IPS-18c (cell line): ENCODE results near the gene ACVR1C.

ENCODE experiments used
- H3K4me3 ChIP-seq: 2 replicates; pipeline ENCODE4 v1.7.0; 2013; ENCODE audit warnings: low read depth, mild to moderate bottlenecking, low read length, moderate library complexity; ENCODE audit not compliant: insufficient read depth
- H3K9me3 ChIP-seq: one replicate; pipeline ENCODE4 v1.6.1; 2013; ENCODE audit warnings: mild to moderate bottlenecking, low read length, moderate library complexity; ENCODE audit not compliant: control insufficient read depth, insufficient read depth

ACVR1C gene

GRCh38 chr2:157628477-157629415, at the start of gene ACVR1C:
Gene ACVR1C (minus strand): TSS chr2:157628864. CDS start chr2:157628644, 220 bp downstream.
- Histone ChIP-seq H3K9me3 (no peaks in the 10 kb centered on the region), H3K4me3 (peak within 1 kb of the TSS; percentile 68)

DNA sequence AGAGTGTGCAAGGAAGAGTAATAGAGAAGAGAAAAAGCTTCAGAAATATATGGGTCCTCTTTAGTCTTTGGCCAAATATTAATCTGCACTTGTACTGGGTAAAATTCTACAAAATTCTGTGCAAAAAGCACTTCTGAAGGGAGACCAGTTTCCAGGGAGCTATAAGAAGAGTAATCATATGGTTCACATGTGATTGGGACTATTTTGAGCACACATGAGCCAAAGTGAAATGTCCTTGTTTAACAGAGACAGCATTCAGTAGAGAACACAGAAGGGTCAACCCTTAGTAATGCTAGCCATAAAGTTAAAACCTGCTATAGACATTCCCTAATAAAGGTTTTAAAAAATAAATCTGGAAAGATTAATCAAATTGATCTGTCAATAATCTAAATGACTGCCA, 49.3 kb upstream of the ACVR1C start:
- Histone ChIP-seq H3K9me3 (no peaks in the 10 kb centered on the region), H3K4me3 (no peak overlapping the region)

DNA sequence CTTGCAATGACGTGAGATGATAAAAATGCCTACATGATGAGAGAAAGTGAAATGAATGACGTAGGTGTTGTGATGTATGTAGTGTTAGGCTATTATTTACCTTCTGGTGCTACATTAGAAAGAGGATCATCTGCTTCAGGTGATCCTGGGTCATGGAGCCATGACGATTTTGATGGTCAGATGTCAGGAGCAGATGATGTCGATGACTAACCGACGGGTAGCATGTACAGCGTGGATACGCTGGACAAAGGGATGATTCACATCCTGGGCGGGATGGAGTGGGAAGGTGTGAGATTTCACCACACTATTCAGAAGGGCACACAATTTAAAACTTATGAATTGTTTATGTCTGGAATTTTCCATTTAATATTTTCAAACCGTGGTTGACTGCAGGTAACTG, 43.5 kb upstream of the ACVR1C start:
- Histone ChIP-seq H3K9me3 (no peaks in the 10 kb centered on the region), H3K4me3 (no peak overlapping the region)

GRCh38 chr2:157662401-157662800, 33.7 kb upstream of the ACVR1C start:
- Histone ChIP-seq H3K4me3 (no peak overlapping the region), H3K9me3 (no peaks in the 10 kb centered on the region)

DNA sequence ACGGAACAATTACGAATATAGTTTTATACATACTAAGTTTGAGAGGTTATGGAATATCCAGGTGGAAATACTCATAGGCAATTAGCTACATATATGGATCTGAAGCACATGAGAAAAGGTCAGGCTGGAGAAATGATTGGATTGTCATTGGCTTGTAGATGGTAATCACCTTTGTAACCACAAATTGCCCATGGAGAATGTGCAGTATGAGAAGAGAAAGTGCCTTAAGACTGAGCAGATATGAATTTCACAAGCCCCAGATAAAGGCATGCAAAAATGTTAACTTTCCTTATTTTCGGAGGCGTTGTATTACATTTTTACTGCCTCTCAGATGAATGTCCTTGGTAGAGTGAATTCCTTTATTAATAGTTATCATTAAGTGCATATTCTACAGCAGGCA, 33.1 kb upstream of the ACVR1C start:
- H3K9me3 ChIP-seq, result no peaks in the 10 kb centered on the region
- H3K4me3 ChIP-seq, result no peak overlapping the region

DNA sequence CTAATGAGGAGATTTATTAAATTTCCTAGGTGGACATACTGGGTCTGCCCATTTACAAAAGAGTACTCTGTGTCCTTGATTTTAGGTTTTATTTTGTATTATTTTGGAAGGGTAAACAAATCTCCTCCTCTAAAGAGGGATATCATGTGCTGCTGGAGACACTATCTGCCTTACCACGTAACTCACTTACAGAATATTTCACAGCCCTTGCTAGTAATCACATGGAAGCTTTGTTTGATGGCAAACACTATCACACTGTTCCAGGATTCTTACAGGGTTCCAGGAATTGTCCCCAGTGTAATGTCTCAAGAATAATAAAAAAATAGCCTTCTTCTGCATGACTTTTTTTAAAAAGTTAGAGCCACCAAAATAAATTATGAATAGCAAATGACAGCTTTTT, 29.2 kb upstream of the ACVR1C start:
- Histone ChIP-seq H3K4me3 (no peak overlapping the region), H3K9me3 (no peaks in the 10 kb centered on the region)

GRCh38 chr2:157657101-157657500, 28.4 kb upstream of the ACVR1C start:
- Histone ChIP-seq H3K4me3 (no peak overlapping the region), H3K9me3 (no peaks in the 10 kb centered on the region)

DNA sequence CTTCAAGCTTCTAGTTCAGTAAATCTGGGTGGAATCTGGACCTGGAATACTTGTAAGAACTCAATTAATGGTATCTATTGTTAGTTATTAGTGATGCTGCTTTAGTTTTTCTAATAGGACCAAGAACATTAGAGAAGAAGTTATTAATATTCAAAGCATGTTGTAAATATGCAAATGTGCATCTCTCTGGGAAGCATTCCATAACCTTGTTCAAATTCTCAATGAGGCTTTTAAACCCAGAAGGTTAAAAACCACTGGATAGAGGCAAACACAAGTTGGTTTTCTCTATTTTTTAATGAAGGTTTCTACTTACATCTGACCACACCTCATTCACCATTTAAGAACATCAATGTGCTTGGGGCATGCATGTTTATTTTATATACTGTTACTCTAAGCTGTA, 16.1 kb upstream of the ACVR1C start:
- Histone ChIP-seq H3K4me3 (no peak overlapping the region), H3K9me3 (no peaks in the 10 kb centered on the region)

- Histone ChIP-seq H3K4me3 (no peak overlapping the region), H3K9me3 (no peaks in the 10 kb centered on the region)
Observed at GRCh38 chr2:157631861-157632260, 3.2 kb upstream of the ACVR1C start.

GRCh38 chr2:157627594-157628476, 829 bp downstream of the ACVR1C start:
- Histone ChIP-seq H3K9me3 (no peaks in the 10 kb centered on the region), H3K4me3 (peak overlapping the region; percentile 68)

GRCh38 chr2:157625296-157625695, 3.4 kb downstream of the ACVR1C start:
- Histone ChIP-seq H3K9me3 (no peaks in the 10 kb centered on the region), H3K4me3 (no peak overlapping the region)

DNA sequence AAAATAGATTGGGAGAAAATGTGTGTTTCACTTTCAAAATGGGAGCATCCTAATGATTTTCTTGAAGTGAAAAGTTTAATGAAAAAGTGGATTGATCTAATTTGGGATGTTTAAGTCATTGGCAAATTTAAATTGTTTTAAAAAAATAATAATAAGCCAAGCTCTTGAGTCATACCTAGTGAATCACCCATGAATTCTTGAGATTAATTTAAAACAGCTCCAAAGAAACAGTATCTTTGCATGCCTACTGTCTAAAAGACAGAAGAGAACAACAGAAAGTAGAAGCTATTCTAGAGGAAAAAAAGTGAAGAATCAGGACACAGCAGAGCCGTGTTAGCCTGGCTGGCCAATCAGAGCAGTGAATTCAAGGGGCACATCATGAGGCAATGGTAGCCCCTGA, 7.7 kb downstream of the ACVR1C start:
- Histone ChIP-seq H3K9me3 (no peaks in the 10 kb centered on the region), H3K4me3 (no peak overlapping the region)

DNA sequence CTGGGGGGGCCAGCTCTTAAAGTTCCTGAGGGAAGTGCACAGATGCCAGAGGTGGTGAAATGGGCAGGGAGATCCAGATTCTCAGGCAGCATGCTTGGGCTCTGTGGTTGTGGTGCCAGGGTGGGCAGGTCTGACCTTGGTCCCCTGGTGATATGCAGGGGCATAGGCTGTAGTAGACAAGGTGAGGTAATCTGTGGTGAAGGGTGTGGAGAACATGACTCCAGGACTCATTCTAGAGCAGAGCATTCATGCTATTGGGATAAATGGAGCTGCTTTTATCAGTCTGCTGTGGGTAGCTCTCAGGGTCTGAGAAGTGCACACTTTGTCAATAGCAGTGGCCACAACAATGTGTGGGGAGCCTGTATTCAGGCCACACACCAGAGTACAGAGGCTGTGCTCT, 16.9 kb downstream of the ACVR1C start:
- no peaks in the 10 kb centered on the region for H3K9me3 ChIP-seq
- H3K4me3 ChIP-seq, result no peak overlapping the region

DNA sequence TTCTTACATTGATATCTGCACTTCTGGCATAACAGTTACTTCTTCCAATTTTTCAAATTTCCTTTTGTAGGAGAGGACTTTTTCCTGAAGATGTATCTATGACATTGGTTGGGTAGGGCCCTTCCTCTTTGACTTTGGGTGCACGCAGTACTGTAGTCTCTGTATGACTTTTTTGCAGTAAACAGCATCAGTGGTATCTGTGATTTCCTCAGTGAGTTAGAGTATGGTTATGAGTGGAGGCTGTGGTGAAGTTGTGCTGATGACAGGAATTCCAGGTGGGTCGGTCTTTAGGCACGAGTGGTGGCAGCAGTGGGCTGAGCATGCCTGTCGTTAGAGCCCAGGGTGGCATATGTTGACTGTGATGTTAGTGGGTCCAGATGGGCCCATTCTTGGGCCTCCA, 17.6 kb downstream of the ACVR1C start:
- H3K9me3 ChIP-seq, result no peaks in the 10 kb centered on the region
- H3K4me3 ChIP-seq, result no peak overlapping the region

DNA sequence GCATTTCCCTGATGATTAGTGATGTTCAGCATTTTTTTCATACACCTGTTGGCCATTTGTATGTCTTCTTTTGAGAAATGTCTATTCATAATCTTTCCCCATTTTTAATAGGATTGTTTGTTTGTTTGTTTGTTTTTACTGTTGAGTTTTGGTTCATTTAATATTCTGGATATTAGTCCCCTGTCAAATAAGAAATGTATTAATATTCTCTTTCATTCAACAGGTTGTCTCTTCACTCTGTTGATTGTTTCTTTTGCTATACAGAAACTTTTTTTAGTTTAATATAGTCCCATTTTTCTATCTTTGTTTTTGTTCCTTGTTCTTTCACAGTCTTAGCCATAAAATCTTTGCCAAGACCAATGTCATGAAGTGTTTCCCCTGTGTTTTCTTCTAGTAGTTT, 22.1 kb downstream of the ACVR1C start:
- no peak overlapping the region for H3K4me3 ChIP-seq
- H3K9me3 ChIP-seq, result no peaks in the 10 kb centered on the region

DNA sequence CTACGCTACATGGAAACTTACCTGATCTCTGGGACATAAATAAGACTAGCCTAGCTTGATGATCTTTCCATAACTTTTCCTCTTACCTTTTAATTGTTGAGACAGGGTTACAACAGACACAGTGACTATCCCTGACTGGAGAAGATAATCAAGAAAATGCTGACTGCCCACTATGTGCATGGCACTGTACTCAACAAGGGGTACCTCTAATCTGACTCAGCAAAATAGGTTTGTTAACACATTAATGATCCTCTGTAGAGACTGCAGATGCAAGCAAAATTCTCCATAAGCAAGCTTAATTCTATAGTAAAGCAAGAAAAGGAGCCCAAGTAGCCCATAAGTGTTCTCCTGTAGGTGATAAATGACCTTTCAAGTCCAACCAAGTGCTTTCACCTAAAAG, 25.5 kb downstream of the ACVR1C start:
- H3K4me3 ChIP-seq, result no peak overlapping the region
- H3K9me3 ChIP-seq, result no peaks in the 10 kb centered on the region

DNA sequence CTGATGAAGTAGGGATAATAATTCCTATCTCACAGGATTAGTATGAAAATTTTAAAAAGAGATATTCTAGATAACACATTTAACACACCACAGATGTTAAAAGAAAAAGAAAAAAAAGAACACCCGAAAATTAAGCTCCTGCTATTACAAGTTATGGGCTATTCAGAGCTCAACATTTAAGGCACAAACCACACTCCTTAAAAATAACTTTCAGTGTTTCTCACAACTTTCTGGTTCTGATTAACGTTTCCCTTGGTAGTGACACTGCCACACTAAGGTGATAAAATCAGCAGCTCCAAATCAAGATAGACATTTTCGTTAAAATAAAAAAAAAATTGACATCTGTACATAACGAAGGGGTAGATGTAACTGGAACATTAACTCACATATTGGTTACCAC, 26.9 kb downstream of the ACVR1C start:
- Histone ChIP-seq H3K4me3 (no peak overlapping the region), H3K9me3 (no peaks in the 10 kb centered on the region)
